GM19099 (cell line): Measurements from ENCODE around the gene FLNA.

Source experiments
- POLR2A ChIP-seq: IDR thresholded peaks from 3 replicates; pipeline ENCODE4 v1.6.1; 2011; ENCODE audit warnings: low read depth; ENCODE audit not compliant: insufficient read length; ENCODE audit errors: extremely low read depth

The FLNA gene

DNA sequence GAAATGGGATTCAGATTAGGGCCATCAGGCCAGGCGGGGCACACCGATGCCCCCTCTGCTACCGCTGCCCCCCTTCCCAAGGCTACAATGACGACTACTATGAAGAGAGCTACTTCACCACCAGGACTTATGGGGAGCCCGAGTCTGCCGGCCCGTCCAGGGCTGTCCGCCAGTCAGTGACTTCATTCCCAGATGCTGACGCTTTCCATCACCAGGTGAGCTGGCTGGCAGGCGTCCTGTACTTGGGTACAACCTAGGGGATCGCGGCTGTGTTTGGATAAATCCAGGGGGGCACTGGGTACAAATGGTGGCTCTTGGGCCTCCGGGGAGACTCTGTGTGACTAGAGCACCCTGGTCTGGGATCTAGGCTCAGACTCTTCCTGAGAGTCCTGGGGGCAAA lies 5.7 kb upstream of the FLNA start:
- TF ChIP-seq POLR2A, result no peak

DNA sequence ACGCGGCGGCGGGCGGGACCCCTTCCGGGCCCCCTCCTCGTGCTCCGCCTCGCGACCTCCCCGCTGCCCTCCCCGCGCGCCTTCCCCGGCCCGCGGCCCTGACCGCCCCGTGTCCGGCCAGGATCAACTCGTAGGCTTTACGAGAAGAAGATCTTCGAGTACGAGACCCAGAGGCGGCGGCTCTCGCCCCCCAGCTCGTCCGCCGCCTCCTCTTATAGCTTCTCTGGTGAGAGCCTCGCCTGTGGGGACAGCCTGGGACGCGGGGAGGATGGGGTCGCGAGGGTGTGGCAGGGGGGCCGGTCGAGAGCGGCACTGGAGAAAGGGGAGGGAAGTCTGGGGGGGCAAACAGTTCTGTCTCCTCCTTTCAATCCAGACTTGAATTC lies 5.1 kb upstream of the FLNA start:
- TF ChIP-seq POLR2A, result no peak

DNA sequence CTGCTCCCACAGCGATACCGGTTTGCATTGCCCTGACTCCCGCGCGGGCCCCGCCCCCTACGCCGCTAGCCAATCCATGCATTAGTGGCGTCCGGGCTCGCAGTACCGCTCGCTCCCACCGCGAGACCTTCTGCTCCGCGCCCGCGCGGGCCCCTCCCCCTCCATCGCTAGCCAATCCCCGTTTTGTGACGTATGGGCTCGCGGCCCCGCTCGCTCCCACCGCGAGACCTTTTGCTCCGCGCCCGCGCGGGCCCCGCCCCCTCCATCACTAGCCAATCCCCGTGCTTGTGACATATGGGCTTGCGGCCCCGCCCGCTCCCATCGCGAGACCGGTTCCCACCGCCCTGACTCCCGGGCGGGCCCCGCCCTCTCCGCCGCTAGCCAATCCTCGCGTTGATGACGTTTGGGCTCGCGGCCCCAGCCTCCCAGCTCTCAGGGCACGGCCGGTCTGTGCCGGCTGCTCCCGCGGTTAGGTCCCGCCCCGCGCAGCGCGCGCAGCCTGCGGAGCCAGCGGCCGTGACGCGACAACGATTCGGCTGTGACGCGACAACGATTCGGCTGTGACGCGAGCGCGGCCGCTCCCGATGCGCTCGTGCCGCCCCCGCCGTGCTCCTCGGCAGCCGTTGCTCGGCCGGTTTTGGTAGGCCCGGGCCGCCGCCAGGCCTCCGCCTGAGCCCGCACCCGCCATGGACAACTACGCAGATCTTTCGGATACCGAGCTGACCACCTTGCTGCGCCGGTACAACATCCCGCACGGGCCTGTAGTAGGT lies 4.5 kb upstream of the FLNA start, which contains the start of gene EMD:
TSS of gene EMD (plus strand) at position 497 of the 770 bp plus-strand sequence. CDS start at position 687, 190 bp downstream.
- TF ChIP-seq POLR2A, result peak; percentile 66

DNA sequence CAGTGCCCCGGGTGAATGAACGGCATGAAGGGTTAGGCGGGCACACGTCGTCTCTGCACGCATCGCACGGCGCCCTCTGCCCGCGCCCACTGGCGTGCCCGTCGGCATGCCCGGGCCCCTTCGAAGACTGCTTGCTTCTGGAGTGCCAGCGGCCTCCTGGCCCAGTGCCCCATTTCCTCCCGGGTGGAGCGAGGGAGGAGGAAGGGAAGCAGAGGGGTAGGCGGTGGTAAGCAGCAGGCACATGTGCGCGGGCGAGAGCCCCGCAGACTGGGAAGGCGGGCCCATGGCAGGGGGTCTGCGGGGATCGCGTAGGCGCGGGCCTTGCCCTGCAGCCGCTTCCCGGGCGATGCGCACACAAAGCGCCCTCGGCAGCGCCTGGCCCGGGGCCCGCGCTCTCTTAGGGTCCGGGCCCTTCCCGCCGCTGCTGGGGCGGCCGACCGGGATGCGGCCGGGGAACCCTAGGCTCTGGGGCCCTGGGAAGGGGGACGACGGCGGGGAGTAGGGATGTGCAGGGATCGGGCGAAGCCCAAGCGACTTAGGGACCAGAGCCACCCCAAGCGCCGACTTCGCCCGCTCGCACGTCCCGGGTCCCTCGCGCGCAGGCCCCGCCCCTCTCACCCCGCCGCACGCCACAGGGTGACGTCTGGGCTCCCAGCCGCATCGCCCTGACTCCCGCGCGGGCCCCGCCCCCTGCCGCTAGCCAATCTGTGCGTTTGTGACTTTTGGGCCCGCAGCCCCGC lies 3.8 kb upstream of the FLNA start:
- TF ChIP-seq POLR2A, result peak; percentile 68

DNA sequence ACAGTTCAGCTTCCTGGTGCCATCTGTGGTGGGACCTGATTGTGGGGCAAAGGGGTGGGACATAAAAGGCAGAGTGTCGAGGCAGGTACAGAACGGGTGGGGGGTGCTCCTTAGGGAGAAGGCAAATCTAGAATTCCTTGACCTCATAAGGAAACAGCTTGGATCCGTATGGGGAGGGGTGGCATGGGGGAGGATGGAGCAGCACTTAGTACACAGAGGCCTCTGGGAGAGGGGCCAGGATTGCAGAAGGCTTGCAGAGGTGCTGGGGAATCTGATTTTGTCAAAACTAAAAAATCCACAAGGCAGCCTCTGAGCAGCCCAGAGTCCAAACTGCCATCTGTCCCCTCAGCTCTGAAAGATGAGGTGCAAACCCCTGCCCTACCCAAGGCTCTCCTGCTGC lies 2.3 kb upstream of the FLNA start:
- no peak for TF ChIP-seq POLR2A

DNA sequence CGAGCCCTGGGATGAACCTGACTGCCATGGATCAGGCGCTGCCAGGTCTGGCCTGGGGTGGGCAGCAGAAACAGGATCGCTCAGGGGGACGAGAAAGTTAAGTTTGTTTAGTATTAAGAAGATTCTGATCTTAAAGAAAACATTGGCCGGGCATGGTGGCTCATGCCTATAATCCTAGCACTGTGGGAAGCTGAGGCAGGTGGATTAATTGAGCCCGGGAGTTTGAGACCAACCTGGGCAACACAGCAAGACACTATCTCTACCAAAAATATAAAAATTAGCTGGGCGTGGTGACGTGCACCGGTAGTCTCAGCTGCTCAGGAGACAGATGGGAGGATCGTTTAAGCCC lies 696 bp upstream of the FLNA start:
- no peak for TF ChIP-seq POLR2A

DNA sequence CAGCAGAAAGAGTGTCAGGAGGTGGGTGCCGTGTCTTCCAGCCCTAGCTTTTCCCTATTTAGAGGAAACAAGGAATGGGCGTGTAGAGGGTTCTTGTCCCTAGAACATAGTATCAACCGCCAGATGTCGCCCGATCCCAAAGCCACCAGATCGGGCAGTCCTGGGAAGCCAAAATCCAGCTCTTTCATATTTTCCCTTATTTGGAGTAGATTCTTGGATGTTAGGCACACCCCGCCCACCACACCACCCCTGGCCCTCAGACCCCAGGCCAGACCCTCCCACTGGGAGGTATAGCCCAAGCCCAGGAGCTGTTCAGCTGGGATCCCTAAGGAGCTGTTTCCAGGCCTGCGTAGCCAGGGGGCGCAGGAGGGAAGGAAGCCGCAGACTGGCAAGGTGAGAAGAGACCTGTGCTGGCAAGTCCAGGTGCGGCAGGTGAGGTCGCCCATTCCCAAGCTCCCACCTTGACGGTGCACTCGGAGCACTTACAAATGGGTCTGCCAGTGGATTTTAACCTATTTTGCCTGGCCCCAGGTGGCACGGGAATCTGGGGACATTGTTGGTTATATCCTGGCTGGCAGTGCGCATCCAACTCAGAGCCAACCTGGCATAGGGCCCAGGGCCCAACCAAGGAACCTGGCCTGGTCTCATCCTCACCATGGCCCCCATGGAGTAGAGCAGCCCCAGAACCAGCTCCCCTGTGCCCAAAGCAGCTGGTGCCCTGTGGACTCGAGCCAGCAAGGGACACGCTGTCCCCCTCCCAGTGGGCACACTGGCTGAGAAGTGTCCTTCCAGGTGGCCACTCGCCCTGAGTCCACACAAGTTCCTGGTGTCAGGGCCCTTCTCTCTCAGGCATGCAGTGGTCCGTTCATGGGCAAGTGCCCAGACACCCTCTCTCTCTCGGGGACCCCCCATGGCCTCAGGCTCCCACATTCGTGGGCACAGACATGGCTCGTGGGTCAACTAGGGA lies 811 bp downstream of the FLNA start:
- no peak for TF ChIP-seq POLR2A

DNA sequence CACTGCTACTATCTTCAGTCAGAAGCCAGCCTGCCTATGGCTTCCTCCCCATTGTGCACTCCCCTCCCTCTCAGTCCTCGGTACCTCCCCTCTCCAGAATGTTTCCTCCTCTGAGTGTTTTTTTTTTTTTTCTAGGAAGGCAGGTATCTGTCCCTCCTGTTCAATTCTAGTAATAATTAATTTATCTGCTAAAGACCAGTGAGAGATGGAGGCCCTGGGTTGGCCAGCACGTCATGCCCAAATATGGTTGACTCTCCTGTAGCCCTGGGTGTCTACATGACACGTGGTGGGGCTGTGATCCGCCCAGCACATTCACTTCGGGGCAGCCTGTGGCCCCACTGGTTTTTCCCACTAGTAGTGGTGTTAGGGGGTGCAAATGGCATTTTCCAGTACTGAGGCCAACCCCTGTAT lies 1.8 kb downstream of the FLNA start:
- peak; percentile 36 for TF ChIP-seq POLR2A

DNA sequence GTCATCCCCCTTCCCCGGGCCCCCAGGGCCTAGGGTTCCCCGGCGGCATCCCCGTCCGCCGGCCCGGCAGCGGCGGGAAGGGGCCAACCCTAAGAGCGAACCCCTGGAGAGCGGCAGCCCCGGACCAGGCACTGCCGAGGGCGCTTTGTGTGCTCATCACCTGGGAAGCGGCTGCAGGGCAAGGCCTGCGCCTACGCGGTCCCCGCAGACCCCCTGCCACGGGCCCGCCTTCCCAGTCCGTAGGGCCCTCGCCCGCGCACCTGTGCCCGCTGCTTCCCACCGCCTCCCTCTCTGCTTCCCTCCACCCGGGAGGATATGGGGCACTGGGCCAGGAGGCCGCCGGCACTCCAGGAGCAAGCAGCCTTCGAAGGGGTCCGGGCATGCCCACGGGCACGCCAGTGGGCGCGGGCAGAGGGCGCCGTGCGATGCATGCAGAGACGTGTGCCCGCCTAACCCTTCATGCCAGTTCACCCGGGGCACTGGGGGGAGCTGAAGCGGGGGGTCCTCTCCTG lies 2.6 kb downstream of the FLNA start:
- TF ChIP-seq POLR2A, result no peak

DNA sequence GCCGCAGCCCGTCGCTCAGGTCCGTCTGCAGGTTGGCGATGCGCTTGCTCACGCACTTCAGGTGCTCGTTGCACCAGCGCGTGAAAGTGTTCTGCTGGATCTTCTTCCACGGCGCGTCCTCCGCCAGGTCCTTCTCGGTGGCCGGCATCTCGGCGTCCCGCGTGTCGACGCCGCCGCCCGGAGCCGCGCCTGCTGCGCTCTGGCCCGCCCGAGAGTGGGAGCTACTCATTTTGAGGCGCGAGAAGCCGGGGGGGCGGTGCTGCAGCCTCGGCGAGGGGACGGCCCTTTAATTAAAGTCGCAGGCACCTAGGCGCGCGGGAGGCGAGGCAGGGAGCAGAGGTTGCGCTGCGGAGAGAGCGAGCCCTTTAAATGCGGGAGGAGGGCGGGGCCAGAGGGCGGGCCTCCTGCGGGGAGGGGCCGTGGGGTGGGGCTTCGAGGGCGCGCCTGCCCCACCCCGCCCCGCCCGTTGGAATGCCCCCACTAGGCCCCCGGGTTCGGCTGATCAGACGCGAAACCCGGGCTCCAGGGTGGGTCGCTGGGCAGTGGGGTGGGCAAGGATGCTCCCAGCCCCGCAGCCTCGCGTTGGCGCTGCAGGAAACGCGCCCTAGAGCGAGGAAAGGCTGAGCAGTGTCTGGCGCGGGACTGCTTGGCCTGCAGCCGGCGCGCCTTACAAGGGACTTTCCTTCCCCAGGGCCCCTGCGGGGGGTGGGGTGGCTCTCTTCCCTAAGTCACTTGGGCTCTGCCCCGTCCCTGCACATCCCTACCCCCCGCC lies 3.2 kb downstream of the FLNA start:
- peak; percentile 99 for TF ChIP-seq POLR2A

DNA sequence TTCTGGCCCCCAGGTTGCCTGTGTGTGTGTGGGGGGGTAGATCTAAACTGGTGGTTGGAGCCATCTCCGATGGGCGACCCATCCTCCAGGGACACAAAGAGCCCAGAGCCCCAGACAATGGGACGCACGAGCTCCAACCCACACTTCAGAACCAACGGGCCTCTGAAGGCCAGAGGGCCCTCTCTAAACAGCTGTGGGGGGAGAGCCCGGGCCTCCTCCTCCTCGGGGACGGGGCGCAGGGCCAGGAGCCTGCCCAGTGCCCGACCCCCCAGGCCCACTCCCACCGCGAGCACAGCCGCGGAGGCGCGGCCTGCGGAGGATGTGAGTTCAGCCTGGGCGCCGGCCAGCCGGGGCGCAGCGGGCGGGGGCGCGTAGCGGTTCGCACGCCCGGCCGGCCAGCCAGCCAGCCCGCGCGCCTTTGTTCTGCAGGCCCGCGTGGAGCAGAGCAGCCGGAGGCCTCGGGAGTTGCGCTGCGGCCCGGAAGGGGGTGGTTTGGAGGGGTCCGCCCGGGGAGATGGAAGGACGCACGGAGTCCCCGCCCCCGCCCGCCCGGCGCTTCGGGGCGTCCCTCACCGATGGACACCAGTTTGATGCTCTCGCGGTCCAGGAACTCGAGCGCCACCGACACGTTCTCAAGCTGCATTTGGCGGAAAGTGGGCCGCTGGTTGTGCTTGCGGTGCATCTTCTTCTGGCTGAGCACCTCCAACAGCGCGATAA lies 4.0 kb downstream of the FLNA start:
- TF ChIP-seq POLR2A, result no peak

DNA sequence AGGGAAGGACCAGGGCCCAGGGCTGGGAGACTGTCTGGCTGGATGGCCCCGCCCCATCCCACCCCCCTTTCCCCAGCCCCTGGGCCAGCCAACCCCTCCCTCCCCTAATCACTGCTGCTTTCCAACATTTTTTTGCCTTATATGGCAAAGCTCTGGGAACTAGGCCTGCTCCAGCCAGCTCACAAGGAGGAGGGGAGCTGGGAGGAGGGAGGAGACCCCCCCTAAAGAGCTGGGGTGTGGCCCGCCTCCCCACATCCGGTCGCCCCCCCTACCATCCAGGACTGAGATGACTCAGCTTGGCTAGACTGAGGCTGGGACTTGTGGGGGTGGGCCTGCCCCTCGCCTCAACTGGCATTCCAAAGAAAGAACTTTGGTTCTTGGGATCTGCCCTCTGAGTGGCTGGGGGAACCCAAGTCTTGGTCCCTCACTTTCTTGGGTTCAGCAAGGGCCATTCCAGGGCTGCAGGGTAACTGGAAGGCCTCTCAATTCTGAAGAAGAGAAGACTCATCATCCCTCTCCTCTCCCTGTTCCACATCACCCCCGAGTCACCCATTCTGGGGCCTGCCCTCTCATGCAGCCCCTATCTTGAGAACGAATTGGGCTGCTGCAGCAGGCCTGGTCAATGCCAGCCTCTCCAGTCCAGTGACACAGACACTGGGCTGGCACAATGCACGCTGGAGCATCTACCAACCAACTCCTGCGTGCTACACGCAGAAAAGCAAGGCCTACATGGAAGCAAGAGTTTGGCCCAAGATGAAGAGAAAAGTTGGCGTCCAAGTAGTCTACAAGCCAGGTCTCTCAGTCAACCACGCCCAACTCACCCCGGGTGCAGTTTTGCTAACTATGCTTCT lies 4.8 kb downstream of the FLNA start:
- TF ChIP-seq POLR2A, result no peak
